ENCODE results near the gene CCL11.
A peak's percentile ranks its signal among the peaks of the same experiment; 100 is the strongest.

Gene CCL11

GRCh38 chr17:34252095-34252443, 33.5 kb upstream of the CCL11 start:
- Histone ChIP-seq H3K27ac (ENCODE audit: insufficient read depth in 1 of 2, low read depth in 1 of 2, low read length in 2 of 2, poor library complexity in 1 of 2, severe bottlenecking in 2 of 2) (no peak overlapping the region), H3K27me3 (replicated peaks in 2 of 5; ENCODE audit: control insufficient read depth in 4 of 5, insufficient read depth in 5 of 5, low read length in 4 of 5) (peaks cover 0 to 3% (median 0%) of the 10 kb centered on the region in 5 experiments), H3K4me1 (ENCODE audit: control extremely low read depth in 1 of 4, control insufficient read depth in 4 of 4, insufficient read depth in 4 of 4, low read length in 3 of 4) (peaks cover 6 to 62% (median 39%) of the 10 kb centered on the region in 4 experiments), H3K36me3 (ENCODE audit: control insufficient read depth in 4 of 4, insufficient read depth in 4 of 4, low read length in 3 of 4) (no peaks in the 10 kb centered on the region), H3K9me3 (ENCODE audit: control extremely low read depth in 1 of 5, control insufficient read depth in 4 of 5, insufficient read depth in 2 of 5, low read depth in 1 of 5, low read length in 4 of 5) (no peaks in the 10 kb centered on the region), H3K4me3 (ENCODE audit: control insufficient read depth in 1 of 7, extremely low read depth in 1 of 7, insufficient read depth in 4 of 7, low read depth in 2 of 7, low read length in 6 of 7) (no peak overlapping the region)
- WGBS (ENCODE audit: insufficient coverage): 33% methylated on average over 3 of the region's 5 CpGs
- DNase-seq: peak; percentile 31 to 86 (median 81)
- CTCF ChIA-PET: interaction anchor here (1.2 to 1.4 kb wide), 3 partner anchors 51 to 113 kb away, joined by 3 to 8 read pairs (median 3); no protein-coding TSS in a partner anchor
- POLR2A ChIA-PET: interaction anchor here (0.7 to 0.9 kb wide), 2 partner anchors 10 to 13 kb away, joined by 3 to 4 read pairs; no protein-coding TSS in a partner anchor

GRCh38 chr17:34252444-34253138, 33.0 kb upstream of the CCL11 start:
- Histone ChIP-seq H3K4me3 (ENCODE audit: control insufficient read depth in 1 of 7, extremely low read depth in 1 of 7, insufficient read depth in 4 of 7, low read depth in 2 of 7, low read length in 6 of 7) (no peak overlapping the region), H3K4me1 (ENCODE audit: control extremely low read depth in 1 of 4, control insufficient read depth in 4 of 4, insufficient read depth in 4 of 4, low read length in 3 of 4) (peaks cover 3 to 57% (median 37%) of the 10 kb centered on the region in 4 experiments), H3K9me3 (ENCODE audit: control extremely low read depth in 1 of 5, control insufficient read depth in 4 of 5, insufficient read depth in 2 of 5, low read depth in 1 of 5, low read length in 4 of 5) (no peaks in the 10 kb centered on the region), H3K36me3 (ENCODE audit: control insufficient read depth in 4 of 4, insufficient read depth in 4 of 4, low read length in 3 of 4) (no peaks in the 10 kb centered on the region), H3K27me3 (replicated peaks in 2 of 5; ENCODE audit: control insufficient read depth in 4 of 5, insufficient read depth in 5 of 5, low read length in 4 of 5) (peaks cover 0 to 3% (median 0%) of the 10 kb centered on the region in 5 experiments), H3K27ac (ENCODE audit: insufficient read depth in 1 of 2, low read depth in 1 of 2, low read length in 2 of 2, poor library complexity in 1 of 2, severe bottlenecking in 2 of 2) (no peak overlapping the region)
- CTCF ChIA-PET: interaction anchor here (1.3 to 1.4 kb wide), 2 partner anchors 52 to 109 kb away, joined by 3 to 8 read pairs; no protein-coding TSS in a partner anchor
- DNase-seq: no peak
- WGBS (ENCODE audit: insufficient coverage): 85% methylated on average over 6 of the region's 6 CpGs
- POLR2A ChIA-PET: interaction anchor here (0.7 to 0.9 kb wide), 2 partner anchors 11 to 13 kb away, joined by 3 to 4 read pairs; no protein-coding TSS in a partner anchor

- no peak overlapping the region for H3K4me3 ChIP-seq (ENCODE audit: control insufficient read depth in 1 of 7, extremely low read depth in 1 of 7, insufficient read depth in 4 of 7, low read depth in 2 of 7, low read length in 6 of 7)
- ChIA-PET POLR2A (no interaction called here), CTCF (interaction anchor here (1.3 to 1.4 kb wide), 2 partner anchors 52 to 108 kb away, joined by 3 to 8 read pairs; no protein-coding TSS in a partner anchor)
- H3K4me1 ChIP-seq (ENCODE audit: control extremely low read depth in 1 of 4, control insufficient read depth in 4 of 4, insufficient read depth in 4 of 4, low read length in 3 of 4): peaks cover 3 to 53% (median 35%) of the 10 kb centered on the region in 4 experiments
- no peaks in the 10 kb centered on the region for H3K9me3 ChIP-seq (ENCODE audit: control extremely low read depth in 1 of 5, control insufficient read depth in 4 of 5, insufficient read depth in 2 of 5, low read depth in 1 of 5, low read length in 4 of 5)
- no peak overlapping the region for H3K27ac ChIP-seq (ENCODE audit: insufficient read depth in 1 of 2, low read depth in 1 of 2, low read length in 2 of 2, poor library complexity in 1 of 2, severe bottlenecking in 2 of 2)
- 100% methylated on average over 3 of the region's 3 CpGs for WGBS (ENCODE audit: insufficient coverage)
- peaks cover 0 to 3% (median 0%) of the 10 kb centered on the region in 5 experiments for H3K27me3 ChIP-seq (replicated peaks in 2 of 5; ENCODE audit: control insufficient read depth in 4 of 5, insufficient read depth in 5 of 5, low read length in 4 of 5)
- H3K36me3 ChIP-seq (ENCODE audit: control insufficient read depth in 4 of 4, insufficient read depth in 4 of 4, low read length in 3 of 4): no peaks in the 10 kb centered on the region
- no peak for DNase-seq
These were observed 32.4 kb upstream of the CCL11 start for GRCh38 chr17:34253139-34253525.

GRCh38 chr17:34254146-34254545, 31.4 kb upstream of the CCL11 start:
- no peak for DNase-seq
- Histone ChIP-seq H3K27me3 (replicated peaks in 2 of 5; ENCODE audit: control insufficient read depth in 4 of 5, insufficient read depth in 5 of 5, low read length in 4 of 5) (peaks cover 0 to 3% (median 0%) of the 10 kb centered on the region in 5 experiments), H3K36me3 (ENCODE audit: control insufficient read depth in 4 of 4, insufficient read depth in 4 of 4, low read length in 3 of 4) (no peaks in the 10 kb centered on the region), H3K4me3 (ENCODE audit: control insufficient read depth in 1 of 7, extremely low read depth in 1 of 7, insufficient read depth in 4 of 7, low read depth in 2 of 7, low read length in 6 of 7) (no peak overlapping the region), H3K27ac (ENCODE audit: insufficient read depth in 1 of 2, low read depth in 1 of 2, low read length in 2 of 2, poor library complexity in 1 of 2, severe bottlenecking in 2 of 2) (no peak overlapping the region), H3K4me1 (ENCODE audit: control extremely low read depth in 1 of 4, control insufficient read depth in 4 of 4, insufficient read depth in 4 of 4, low read length in 3 of 4) (peaks cover 3 to 42% (median 31%) of the 10 kb centered on the region in 4 experiments), H3K9me3 (ENCODE audit: control extremely low read depth in 1 of 5, control insufficient read depth in 4 of 5, insufficient read depth in 2 of 5, low read depth in 1 of 5, low read length in 4 of 5) (no peaks in the 10 kb centered on the region)
- ChIA-PET POLR2A (no interaction called here), CTCF (interaction anchor here (1.5 to 3.5 kb wide), 2 partner anchors 12 to 107 kb away, joined by 7 to 21 read pairs; partner anchors contain the start of gene CCL1)
- 75% methylated on average over 1 of the region's 3 CpGs for WGBS (ENCODE audit: insufficient coverage)

- no peak within 1 kb of the TSS for H3K27ac ChIP-seq (ENCODE audit: insufficient read depth in 1 of 2, low read depth in 1 of 2, low read length in 2 of 2, poor library complexity in 1 of 2, severe bottlenecking in 2 of 2)
- peaks cover 3 to 38% (median 31%) of the 10 kb centered on the region in 4 experiments for H3K4me1 ChIP-seq (ENCODE audit: control extremely low read depth in 1 of 4, control insufficient read depth in 4 of 4, insufficient read depth in 4 of 4, low read length in 3 of 4)
- ChIA-PET POLR2A (no interaction called here), CTCF (interaction anchor here (1.5 to 3.5 kb wide), 3 partner anchors 12 to 107 kb away, joined by 5 to 21 read pairs (median 7); partner anchors contain the start of gene CCL1)
- no peaks in the 10 kb centered on the region for H3K9me3 ChIP-seq (ENCODE audit: control extremely low read depth in 1 of 5, control insufficient read depth in 4 of 5, insufficient read depth in 2 of 5, low read depth in 1 of 5, low read length in 4 of 5)
- H3K36me3 ChIP-seq (ENCODE audit: control insufficient read depth in 4 of 4, insufficient read depth in 4 of 4, low read length in 3 of 4): no peaks in the 10 kb centered on the region
- peaks cover 0 to under 1% (median 0%) of the 10 kb centered on the region in 5 experiments for H3K27me3 ChIP-seq (replicated peaks in 2 of 5; ENCODE audit: control insufficient read depth in 4 of 5, insufficient read depth in 5 of 5, low read length in 4 of 5)
- under 1% methylated on average over 10 of the region's 11 CpGs for WGBS (ENCODE audit: insufficient coverage)
- H3K4me3 ChIP-seq (ENCODE audit: control insufficient read depth in 1 of 7, extremely low read depth in 1 of 7, insufficient read depth in 4 of 7, low read depth in 2 of 7, low read length in 6 of 7): peak within 1 kb of the TSS in 1 of 7 experiments; percentile 59
- peak; percentile 22 to 40 (median 38) for DNase-seq
These were observed 30.7 kb upstream of the CCL11 start, which contains the start of gene CCL2 for GRCh38 chr17:34254651-34255380. TSS of gene CCL2 (plus strand) at chr17:34255285. CDS start at chr17:34255350, 65 bp downstream.

GRCh38 chr17:34255381-34255732, 30.2 kb upstream of the CCL11 start:
- no peak for DNase-seq
- CTCF ChIA-PET: interaction anchor here (0.9 to 3.5 kb wide), 4 partner anchors 12 to 106 kb away, joined by 3 to 21 read pairs (median 6); partner anchors contain the start of gene CCL1
- no peak overlapping the region for H3K27ac ChIP-seq (ENCODE audit: insufficient read depth in 1 of 2, low read depth in 1 of 2, low read length in 2 of 2, poor library complexity in 1 of 2, severe bottlenecking in 2 of 2)
- POLR2A ChIA-PET: no interaction called here
- no peaks in the 10 kb centered on the region for H3K27me3 ChIP-seq (replicated peaks in 2 of 5; ENCODE audit: control insufficient read depth in 4 of 5, insufficient read depth in 5 of 5, low read length in 4 of 5)
- H3K4me3 ChIP-seq (ENCODE audit: control insufficient read depth in 1 of 7, extremely low read depth in 1 of 7, insufficient read depth in 4 of 7, low read depth in 2 of 7, low read length in 6 of 7): peak overlapping the region in 1 of 7 experiments; percentile 59
- H3K4me1 ChIP-seq (ENCODE audit: control extremely low read depth in 1 of 4, control insufficient read depth in 4 of 4, insufficient read depth in 4 of 4, low read length in 3 of 4): peaks cover 3 to 38% (median 31%) of the 10 kb centered on the region in 4 experiments
- H3K9me3 ChIP-seq (ENCODE audit: control extremely low read depth in 1 of 5, control insufficient read depth in 4 of 5, insufficient read depth in 2 of 5, low read depth in 1 of 5, low read length in 4 of 5): no peaks in the 10 kb centered on the region
- 44% methylated on average over 5 of the region's 5 CpGs for WGBS (ENCODE audit: insufficient coverage)
- H3K36me3 ChIP-seq (ENCODE audit: control insufficient read depth in 4 of 4, insufficient read depth in 4 of 4, low read length in 3 of 4): no peaks in the 10 kb centered on the region
